GM19452 (cell line): ENCODE data around the gene HDGFL3.
"Not testable (repeated sequence)": the region's sequence is repeated elsewhere in the genome, so short reads cannot be mapped to it uniquely, and the experiment has no call there.

Experiments
- ATAC-seq: cut with Tn5 transposase; IDR thresholded peaks from one replicate; pipeline ENCODE4 v1.9.1; 2021; ENCODE audit not compliant: unreplicated experiment

Gene HDGFL3

DNA sequence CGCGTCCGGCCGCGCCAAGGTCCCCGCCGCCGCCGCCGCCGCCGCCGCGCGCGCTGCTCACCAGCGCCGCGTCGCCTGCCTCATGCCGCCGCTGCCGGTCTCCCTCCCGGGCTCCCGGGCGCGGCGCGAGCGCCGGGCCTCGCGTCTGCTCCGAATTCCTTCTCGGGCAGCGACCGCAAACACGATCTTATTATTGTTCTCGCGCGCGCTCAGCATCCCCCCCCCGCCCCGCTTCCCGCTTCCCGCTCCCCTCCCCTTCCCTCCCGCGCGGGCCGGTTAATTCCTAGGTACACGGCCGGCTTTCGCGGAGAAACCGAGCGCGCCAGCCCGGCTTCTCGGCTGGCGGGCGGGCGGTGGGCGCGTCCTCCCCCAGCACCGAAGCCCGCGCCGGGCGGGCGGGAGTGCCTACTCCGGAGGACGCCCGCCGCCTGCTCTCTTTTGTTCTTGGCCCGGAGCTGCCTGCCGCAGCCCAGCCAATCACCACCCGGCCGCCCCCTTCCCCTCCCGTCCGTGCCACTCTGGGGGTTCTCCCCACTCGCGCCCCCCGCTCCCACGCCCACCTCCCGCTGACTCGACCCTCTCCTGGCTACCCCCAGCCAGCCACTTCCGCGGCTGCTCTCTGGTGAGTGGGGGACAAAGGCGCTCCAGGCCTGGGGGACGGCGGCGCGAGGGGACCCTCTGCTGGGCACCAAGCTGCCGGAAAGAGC lies at the start of gene HDGFL3:
Gene HDGFL3 (minus strand): TSS at position 164 of the 707 bp plus-strand sequence. CDS start 409 bp downstream, outside the sequence.
- peak; percentile 39 for ATAC-seq

DNA sequence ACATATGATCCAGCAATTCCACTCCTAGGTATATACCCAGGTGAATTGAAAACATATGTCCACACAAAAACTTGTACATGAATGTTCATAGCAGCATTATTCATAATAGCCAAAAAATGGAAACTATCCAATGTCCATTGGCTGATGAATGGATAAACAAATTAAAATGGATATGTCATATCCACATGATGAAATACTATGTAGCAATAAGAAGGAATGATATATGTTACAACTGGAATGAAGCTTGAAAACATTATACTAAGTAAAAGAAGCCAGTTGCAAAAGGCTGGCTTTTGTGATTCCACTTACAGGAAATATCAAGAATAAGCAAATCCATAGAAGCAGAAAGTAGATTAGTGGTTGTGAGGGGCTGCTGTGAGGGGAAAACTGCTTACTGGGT lies 43.2 kb upstream of the HDGFL3 start:
- no peak for ATAC-seq

DNA sequence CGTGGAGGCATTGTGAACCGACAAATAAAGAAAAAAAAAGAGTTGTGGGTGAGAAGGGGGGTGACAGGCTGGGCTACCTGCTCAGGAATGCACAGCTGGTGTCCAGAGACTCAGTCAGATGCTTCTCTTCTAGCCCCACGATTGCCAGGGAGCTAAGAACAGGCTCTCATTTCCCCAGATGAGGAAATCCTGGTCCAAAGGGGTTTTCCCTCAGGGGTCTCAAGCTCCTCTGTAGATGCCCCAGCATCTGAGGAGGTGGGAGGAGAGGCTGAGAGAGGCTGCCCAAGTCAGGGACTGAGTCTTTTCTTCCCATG lies 41.4 kb upstream of the HDGFL3 start:
- ATAC-seq: no peak

DNA sequence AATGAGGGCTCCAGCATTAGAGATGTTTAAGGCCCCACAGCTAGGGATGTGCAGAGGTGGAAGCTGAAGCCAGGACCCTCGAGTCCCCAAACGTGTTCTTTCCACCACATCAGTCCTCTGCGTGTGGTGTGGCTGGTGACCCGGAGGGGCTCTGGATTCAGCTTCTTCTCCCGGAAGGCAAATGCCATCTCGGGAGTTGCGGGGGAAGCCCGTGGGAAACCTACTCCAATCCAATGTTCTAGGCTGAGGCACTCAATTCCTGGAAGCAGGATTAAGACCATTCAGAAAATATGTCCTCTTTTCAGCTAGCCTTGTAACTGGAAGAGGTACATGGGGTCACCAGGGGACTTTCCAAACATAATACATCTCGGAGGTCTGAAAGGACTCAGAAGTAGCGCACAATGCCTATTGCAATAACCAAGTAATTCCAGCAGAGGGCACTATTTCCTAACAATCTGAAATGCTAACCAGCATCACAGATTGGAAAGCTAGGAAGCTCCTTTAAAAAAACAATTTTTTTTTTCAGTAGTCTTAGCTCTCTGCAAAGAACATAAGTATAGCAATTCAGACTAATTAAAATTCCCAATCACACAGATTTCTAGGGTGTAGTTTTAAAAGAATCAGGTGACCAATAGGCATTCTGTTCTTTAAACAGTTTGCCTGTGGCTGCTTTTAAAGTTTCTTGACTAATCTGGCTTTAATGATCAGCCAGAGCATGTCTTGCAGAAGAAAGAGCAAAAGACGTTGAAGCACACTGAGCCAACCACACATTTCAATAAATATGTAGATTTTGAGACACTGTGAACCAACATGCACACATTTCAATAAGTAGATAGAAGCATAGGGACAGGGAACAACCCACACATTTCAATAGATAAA lies 40.8 kb upstream of the HDGFL3 start:
- ATAC-seq: no peak

DNA sequence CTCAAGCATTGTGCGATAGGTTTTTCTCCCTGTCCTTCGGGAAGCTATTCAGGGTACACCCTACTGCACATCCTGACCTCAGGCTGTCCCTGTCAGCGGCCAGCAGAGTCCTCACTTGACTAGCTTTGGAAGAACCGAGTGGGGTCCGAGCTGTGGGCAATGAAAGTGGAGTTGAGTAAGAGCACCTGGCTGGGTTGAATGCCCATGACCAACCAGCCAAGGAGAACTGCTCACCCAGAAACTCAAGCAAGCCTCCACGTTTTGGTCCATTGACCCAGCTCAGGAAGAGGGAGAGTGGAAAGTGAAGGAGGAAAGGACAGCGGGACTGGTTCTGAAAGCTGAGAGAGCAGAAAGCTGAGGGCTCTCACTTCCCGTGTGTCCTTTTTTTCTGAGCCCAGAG lies 36.0 kb upstream of the HDGFL3 start:
- no peak for ATAC-seq

DNA sequence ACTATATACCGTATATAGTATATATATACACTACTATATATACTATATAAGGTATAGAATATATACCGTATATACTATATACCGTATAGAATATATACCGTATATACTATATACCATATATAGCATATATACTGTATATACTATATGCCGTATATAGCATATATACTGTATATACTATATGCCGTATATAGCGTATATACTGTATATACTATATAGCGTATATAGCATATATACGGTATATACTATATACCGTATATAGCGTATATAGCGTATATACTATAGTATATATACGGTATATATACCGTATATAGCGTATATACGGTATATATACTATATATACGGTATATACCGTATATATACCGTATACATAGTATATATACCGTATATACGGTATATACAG lies 22.6 kb upstream of the HDGFL3 start:
- no peak for ATAC-seq

DNA sequence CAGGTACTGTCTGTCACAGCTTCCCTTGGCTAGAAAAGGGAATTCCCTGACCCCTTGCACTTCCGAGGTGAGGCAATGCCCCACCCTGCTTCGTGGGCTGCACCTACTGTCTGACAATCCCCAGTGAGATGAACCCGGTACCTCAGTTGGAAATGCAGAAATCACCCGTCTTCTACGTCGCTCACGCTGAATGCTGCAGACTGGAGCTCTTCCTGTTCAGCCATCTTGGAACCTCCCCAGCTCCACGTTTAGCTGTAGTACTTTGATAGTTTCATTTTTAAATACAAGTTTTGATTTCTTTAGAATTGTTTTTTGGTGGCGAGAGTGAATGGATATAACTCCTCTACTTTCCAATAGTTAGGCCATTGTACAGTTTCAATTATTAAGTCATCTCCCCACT lies 17.8 kb upstream of the HDGFL3 start:
- ATAC-seq: no peak

DNA sequence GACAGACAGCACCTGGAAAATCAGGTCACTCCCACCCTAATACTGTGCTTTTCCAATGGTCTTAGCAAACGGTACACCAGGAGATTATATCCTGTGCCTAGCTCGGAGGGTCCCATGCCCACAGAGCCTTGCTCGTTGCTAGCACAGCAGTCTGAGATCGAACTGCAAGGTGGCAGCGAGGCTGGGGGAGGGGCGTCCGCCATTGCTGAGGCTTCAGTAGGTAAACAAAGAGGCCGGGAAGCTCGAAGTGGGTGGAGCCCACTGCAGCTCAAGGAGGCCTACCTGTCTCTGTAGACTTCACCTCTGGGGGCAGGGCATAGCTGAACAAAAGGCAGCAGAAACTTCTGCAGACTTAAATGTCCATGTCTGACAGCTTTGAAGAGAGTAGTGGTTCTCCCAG lies 14.2 kb upstream of the HDGFL3 start:
- not testable (repeated sequence) for ATAC-seq

DNA sequence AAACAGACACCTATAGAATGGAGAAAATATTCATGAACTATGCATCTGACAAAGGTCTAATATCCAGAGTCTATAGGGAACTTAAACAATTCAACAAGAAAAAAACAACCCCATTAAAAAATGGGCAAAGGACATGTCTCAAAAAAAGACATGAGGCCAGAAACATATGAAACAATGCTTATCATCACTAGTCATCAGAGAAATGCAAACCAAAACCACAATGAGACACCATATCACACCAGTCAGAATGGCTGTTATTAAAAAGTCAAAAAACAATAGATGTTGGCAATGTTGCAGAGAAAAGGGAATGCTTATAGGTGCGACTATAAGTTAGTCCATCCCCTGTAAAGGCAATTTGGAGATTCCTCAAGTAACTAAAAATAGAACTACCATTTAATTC lies 11.4 kb upstream of the HDGFL3 start:
- no peak for ATAC-seq

DNA sequence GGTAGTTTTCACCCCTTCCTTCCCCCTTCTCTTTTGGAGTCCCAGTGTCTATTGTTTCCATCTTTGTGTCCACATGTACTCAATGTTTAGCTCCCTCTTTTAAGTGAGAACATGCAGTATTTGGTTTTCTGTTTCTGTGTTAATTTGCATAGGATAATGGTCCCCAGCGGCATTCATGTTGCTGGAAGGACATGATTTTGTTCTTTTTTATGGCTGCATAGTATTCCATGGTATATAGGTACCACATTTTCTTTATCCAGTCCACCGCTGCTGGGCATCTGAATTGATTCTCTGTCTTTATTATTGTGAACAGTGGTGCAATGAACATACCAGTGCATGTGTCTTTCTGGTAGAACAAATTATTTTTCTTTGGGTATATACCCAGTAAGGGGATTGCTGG lies 7.7 kb upstream of the HDGFL3 start:
- ATAC-seq: no peak

DNA sequence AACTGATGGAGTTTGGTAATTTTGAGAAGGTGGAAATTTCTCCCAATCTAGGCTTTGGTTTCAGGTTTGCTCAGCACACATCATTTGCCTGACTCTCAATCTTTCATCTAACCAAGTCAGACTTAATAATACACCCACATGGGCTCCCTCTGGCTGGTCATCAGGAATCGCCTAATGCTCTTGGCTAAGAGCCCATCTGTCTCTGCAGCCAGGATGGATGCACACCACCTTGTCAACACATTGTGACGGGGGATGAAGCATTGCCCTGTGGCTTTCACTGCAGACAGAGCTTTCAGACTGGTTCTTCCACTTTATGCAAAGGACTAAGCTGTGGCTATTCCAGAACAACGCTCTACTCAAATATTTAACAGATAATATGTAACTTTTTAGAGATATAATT lies 3.0 kb upstream of the HDGFL3 start:
- ATAC-seq: no peak

DNA sequence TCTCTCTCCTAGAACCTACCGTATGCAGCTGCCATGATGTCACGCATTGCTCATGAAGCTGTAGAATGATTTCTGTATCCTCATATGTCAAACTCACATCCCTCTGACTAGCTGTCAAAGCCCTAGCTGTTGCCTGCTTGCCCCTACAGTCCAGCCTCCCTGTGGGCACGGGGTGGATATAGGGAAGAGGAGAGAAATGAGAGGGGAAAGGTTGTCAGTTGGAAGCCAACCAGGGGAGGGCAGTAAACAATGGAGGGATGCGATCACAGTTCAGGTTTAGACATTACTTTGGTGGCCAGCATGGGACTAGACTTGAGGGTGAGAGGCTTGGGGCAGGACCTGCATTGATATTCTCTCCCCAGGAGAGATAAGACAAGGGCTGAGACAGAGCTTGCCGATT lies 1.7 kb upstream of the HDGFL3 start:
- no peak for ATAC-seq

DNA sequence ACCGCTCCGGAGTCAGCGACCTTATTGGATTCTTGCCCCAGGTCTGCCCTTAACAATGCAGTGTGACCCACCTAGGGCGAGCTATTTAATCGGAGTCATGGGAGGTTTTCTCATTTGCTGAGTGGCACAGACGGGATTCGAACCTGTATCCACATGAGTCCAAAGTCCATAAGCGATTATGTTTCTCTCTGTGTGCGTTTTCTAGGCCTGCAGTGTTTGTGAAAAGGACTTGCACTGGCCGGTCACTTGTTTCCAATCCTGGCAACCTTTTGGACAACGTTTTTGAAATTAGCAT lies 691 bp upstream of the HDGFL3 start:
- no peak for ATAC-seq

DNA sequence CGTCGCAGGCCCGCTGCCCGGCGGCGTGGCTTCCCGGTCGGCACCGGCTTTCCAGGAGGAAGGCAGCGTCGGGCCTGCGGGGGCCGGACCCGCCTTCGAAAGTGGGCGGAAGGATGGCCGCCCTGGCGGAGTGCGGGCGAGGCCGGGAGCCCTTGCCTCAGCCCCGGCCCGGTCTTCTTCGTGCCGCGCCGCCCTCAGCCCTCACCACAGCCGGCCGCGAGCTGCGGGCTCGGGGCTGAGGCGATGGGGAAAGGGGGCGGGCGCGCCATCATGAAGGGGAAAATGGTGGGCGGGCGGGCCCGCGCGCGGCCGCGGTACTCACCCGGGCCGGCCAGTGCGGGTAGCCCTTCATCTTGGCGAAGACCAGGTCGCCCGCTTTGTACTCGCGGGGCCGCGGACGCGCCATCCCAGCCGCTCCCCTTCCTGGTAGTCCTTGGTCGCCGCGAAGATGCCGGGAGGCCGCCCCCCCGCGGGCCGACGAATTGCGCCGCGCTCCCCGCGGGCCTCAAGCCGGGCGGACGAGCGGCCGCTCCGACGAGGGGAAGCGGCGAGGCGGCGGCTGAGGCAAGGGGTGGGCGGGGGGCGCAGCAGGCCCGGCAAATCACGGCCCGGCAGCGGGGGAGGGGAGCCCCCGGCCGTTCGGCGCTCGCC lies 489 bp downstream of the HDGFL3 start:
- peak; percentile 31 for ATAC-seq

DNA sequence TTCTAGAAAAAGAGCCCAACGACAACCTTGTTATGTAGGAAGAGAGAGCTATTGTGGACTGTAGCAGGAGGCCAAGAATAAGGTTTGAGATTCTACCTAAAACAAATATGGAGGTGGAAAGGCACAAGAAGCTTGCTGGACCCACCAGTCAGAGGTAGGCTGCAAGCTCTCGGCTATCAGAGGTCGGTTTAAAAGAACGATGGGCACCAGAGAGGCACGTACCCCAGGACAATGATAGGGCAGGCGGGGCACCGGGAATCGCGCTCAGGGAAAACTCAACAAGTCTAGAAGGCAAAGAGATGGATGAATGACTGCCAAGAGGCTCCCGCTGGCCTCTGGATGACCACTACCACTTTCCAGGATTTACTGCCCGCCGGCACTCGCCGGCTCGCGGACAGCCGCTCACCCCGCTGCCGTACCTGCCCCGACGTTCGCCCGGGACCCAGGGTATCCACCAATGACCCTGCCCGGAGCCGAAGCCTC lies 1.1 kb downstream of the HDGFL3 start:
- no peak for ATAC-seq

DNA sequence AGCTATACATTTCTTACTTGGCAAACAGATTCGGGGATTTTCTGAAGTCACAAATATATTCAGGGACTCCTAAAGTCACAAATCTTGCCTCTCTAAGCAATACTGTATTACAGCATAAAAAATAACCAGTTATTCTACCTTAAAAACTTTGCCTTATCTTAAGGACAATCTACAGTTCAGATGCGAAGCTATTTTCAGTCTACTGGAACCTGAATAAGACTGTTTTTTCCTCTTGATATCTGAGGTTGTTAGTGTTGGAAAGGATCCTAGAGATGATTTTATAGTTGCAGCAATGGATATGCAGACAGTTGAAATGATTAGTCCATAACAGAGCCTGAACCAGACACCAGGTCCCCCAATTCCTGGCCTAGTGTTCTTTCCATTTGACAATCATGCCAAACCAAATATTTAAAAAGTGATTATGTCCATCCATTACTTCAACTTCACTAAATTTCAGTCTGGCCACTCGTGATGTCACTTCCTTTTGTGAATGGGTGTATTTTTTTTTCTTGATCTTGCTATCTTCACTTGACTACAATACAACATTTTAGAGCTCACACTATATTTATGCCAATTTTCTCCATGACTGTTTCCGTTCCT lies 1.8 kb downstream of the HDGFL3 start:
- no peak for ATAC-seq

DNA sequence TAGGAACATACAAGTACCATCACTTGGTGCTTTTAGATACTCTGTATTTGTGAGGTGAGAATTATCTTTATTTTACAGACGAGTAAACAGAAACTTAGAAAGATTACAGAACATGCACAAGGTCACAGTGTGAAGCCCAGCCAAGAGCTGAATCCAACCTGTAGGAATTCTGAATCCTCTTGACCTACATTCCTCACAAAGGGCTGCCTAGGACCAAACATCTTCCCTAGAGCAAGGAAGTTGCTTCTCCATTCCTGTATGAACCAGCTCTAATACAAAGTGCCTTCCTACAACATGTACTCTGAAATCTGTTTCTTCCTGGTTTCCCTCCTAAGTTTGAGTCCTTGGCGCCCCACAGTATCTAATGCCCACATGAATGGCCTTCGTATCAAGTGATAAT lies 2.9 kb downstream of the HDGFL3 start:
- no peak for ATAC-seq

DNA sequence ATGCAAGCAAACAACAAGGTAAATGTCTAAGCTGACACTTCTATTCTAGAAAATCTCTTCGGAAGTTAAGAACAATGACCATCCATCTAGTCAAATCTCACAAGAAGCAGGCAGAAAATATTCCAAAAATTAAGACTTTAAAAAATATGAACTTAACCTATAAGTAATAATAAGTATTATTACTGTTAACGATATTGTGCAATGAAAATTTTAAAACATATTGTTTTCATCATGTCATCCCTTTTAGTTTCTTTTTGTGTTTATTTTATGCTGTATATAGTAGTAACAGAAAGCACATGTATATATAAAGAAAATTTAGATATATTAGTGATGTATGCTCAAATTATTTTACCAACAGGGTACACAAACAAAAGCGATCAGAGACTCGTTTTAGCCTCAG lies 4.1 kb downstream of the HDGFL3 start:
- no peak for ATAC-seq

DNA sequence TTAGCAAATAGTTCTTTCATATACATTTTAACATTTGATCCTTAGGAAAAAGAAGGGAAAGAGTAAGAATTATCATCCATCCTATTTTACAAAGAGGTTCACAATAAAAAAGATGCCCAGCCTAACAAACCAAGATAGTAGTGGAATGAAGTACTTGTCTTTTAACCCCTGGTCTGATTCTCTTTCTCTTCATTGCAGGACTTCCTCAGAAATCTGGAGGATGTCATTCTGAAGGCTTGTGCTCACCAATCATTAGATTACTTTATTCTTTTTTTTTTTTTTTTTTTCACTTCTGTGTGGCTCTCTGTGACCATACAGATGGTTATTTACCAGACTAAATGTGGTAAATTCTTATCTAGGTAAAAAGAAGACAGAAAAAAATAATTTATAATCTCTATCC lies 7.0 kb downstream of the HDGFL3 start:
- ATAC-seq: no peak

DNA sequence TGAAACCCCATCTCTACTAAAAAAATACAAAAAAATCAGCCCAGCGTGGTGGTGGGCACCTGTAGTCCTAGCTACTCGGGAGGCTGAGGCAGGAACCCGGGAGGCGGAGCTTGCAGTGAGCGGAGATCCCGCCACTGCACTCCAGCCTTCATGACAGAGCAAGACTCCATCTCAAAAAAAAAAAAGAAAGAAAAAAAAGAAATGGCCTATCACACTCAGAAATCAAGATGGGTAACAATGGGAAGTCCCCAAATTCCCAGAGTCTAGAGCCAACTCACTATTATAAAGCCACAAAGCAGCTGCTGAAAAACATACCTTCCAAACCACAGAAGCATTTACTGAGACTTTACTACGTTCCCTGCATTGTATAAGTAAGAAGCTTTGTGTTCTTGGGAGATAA lies 7.5 kb downstream of the HDGFL3 start:
- ATAC-seq: peak; percentile 36

DNA sequence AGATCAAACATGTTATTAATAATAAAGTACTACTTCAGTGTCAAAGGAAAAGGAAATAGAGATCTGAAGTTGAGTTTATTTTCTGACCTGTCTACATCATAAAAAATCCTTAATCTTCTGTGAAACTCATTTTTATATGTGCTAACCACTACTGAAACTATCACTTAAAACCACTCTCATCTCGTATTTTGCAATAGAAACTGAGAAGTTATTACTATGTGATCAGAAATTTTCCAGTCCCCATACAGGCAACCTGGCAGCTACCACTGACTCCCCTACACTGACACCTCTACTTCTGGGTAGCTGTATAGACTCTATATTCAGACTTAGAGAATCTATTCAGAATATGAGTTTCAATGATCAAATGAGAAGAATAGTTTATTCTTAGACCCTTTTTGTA lies 8.3 kb downstream of the HDGFL3 start:
- ATAC-seq: peak; percentile 85

DNA sequence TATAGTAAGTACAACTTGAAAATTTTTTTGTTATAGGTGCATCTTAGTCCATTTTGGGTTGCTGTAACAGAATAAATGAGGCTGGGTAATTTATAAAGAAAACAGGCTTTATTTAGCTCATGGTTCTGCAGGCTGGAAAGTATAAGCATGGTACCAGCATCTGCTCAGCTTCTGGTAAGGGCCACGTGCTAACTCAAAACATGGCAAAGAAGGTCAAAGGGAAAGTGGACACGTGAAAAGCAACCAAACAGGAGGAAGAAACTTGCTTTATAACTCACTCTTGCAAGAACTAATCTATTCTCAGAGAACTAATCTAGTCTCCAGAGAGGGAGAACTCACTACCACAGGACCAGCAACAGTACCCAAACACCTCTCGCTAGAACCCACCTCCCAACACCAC lies 9.1 kb downstream of the HDGFL3 start:
- ATAC-seq: peak; percentile 21
